HepG2 (cell line): ENCODE measurements around the gene KDM4B. TPM values are rescaled to one million over a fixed set of nuclear protein-coding genes. Genes with fewer than 3 reads are reported as not detected.
"Not testable (repeated sequence)": the region's sequence is repeated elsewhere in the genome, so short reads cannot be mapped to it uniquely, and the experiment has no call there.

Experiments used
- ATAC-seq: fragments of 200-7000 bp; cut with Tn5 transposase; 3 replicates; pipeline ENCODE4 v1.9.1; 2020; ENCODE audit warnings: mild to moderate bottlenecking, moderate library complexity
- BruUV-seq: library from RNA; stranded (reverse); fragments of 400-500 nt; replicated peaks from 2 replicates; lab custom pipeline; 2021; lab: Mats Ljungman, UMichigan
- CTCF ChIA-PET: fragments of 300-600 bp; formaldehyde crosslinking; extraction: SDS; loops from one replicate; lab custom pipeline; 2021; ENCODE audit warnings: low total read pairs, inconsistent platforms, low intra/inter-chr PET ratio; lab: Yijun Ruan, JAX
- POLR2A ChIA-PET: fragments of 350-600 bp; sonication (Branson Sonifier 250); formaldehyde crosslinking; loops from one replicate; lab custom pipeline; 2020; ENCODE audit warnings: antibody characterized with exemption, inconsistent platforms; lab: Yijun Ruan, JAX
- DNase-seq: peaks from one replicate; pipeline ENCODE4 v3.0.0-alpha.2; 2015; ENCODE audit warnings: low spot score
- FAIRE-seq: peaks from 3 replicates; lab custom pipeline; 2011; peaks lifted over from hg19 to GRCh38; lab: Jason Lieb, UNC
- H2AFZ ChIP-seq: one replicate; pipeline ENCODE4 v1.6.1; 2011; ENCODE audit warnings: low read length, inconsistent platforms
- H3K27ac ChIP-seq: fragments of 300-600 bp; 3 replicates; pipeline ENCODE4 v1.8.0; 2011; ENCODE audit warnings: mixed run types, mild to moderate bottlenecking, mixed read lengths, low read length, inconsistent platforms; ENCODE audit not compliant: insufficient read depth; ENCODE audit errors: extremely low read length
- H3K27me3 ChIP-seq, 2 experiments: fragments of 200-600 bp in 1 of 2; 2 replicates in 1 of 2; 3 replicates in 1 of 2; pipeline versions ENCODE4 v1.6.0 to v1.8.0; 2011; ENCODE audit warnings: low read length in 2 of 2, mild to moderate bottlenecking in 2 of 2, moderate library complexity in 2 of 2, inconsistent platforms in 1 of 2; ENCODE audit not compliant: insufficient read depth in 2 of 2, control insufficient read depth in 1 of 2
- H3K36me3 ChIP-seq, 2 experiments: fragments of 200-600 bp in 1 of 2; replicated peaks in 1 of 2; 2 replicates in 1 of 2; 3 replicates in 1 of 2; pipeline versions ENCODE4 v1.5.1 to v1.8.0; 2011; ENCODE audit warnings: low read length in 2 of 2, inconsistent platforms in 1 of 2; ENCODE audit not compliant: insufficient read depth in 2 of 2, control insufficient read depth in 1 of 2
- H3K4me1 ChIP-seq: 2 replicates; pipeline ENCODE4 v1.5.1; 2012; ENCODE audit warnings: low read length, inconsistent platforms; ENCODE audit not compliant: insufficient read depth
- H3K4me2 ChIP-seq: 2 replicates; pipeline ENCODE4 v1.6.0; 2011; ENCODE audit warnings: low read depth, low read length, inconsistent platforms
- H3K4me3 ChIP-seq, 3 experiments: fragments of 200-600 bp in 1 of 3; sonication (generic), shearing (Covaris generic) in 1 of 3; replicated peaks in 1 of 3; 2 replicates each; pipeline ENCODE4 v1.5.1; 2011 to 2016; ENCODE audit warnings: low read length in 3 of 3, inconsistent platforms in 2 of 3, low read depth in 2 of 3, mild to moderate bottlenecking in 2 of 3, control low read depth in 1 of 3, mixed read lengths in 1 of 3; ENCODE audit not compliant: insufficient read depth in 1 of 3
- H3K79me2 ChIP-seq: one replicate; pipeline ENCODE4 v1.6.1; 2011; ENCODE audit warnings: low read length, inconsistent platforms; ENCODE audit not compliant: insufficient read depth
- H3K9ac ChIP-seq: 2 replicates; pipeline ENCODE4 v1.6.0; 2011; ENCODE audit warnings: mild to moderate bottlenecking, low read depth, low read length, inconsistent platforms; ENCODE audit not compliant: insufficient read depth
- H3K9me3 ChIP-seq: 2 replicates; pipeline ENCODE4 v1.5.1; 2012; ENCODE audit warnings: mild to moderate bottlenecking, low read length
- H4K20me1 ChIP-seq: 2 replicates; pipeline ENCODE4 v1.6.0; 2011; ENCODE audit warnings: inconsistent platforms, mild to moderate bottlenecking, low read length, moderate library complexity; ENCODE audit not compliant: insufficient read depth
- SIN3A ChIP-seq: IDR thresholded peaks from 2 replicates; pipeline ENCODE4 v1.6.1; 2011; ENCODE audit warnings: low read depth, mild to moderate bottlenecking, control low read depth, low read length, borderline replicate concordance
- ZBTB42 ChIP-seq: sonication (generic); formaldehyde crosslinking; IDR thresholded peaks from 2 replicates; pipeline ENCODE4 v1.5.0; 2020; ENCODE audit warnings: mild to moderate bottlenecking, missing genetic modification reagents
- ZBTB8A ChIP-seq: sonication (generic); formaldehyde crosslinking; IDR thresholded peaks from 2 replicates; pipeline ENCODE4 v1.4.0; 2020; ENCODE audit warnings: mild to moderate bottlenecking, low read depth, missing genetic modification reagents, borderline replicate concordance
- ZNF225 ChIP-seq: sonication (generic); formaldehyde crosslinking; IDR thresholded peaks from 2 replicates; pipeline ENCODE4 v1.4.0; 2020; ENCODE audit warnings: mild to moderate bottlenecking, missing genetic modification reagents
- ZNF282 ChIP-seq: fragments of 450-650 bp; IDR thresholded peaks from 2 replicates; pipeline ENCODE4 v1.6.1; 2018; ENCODE audit not compliant: partially characterized antibody
- ZNF598 ChIP-seq: sonication (generic); formaldehyde crosslinking; IDR thresholded peaks from 2 replicates; pipeline ENCODE4 v1.5.1; 2020; ENCODE audit warnings: mild to moderate bottlenecking, missing genetic modification reagents, borderline replicate concordance
- WGBS: methylation state at CpG from one replicate; pipeline ENCODE4 v1.1.6; 2017; ENCODE audit warnings: low lambda C conversion rate; 5-methylcytosine and 5-hydroxymethylcytosine counted together
- in situ Hi-C: cut with HindIII; loops from 2 replicates; pipeline ENCODE4 v1.10.0; 2017; ENCODE audit warnings: low pct_unique_long_range_greater_than_20kb; ENCODE audit not compliant: extremely low pct_ligation_motif_present
- intact Hi-C: fragments of 100-400 bp; cut with micrococcal nuclease; formaldehyde crosslinking; loops from one replicate; pipeline ENCODE4 v1.10.0; 2022; ENCODE audit not compliant: unreplicated experiment
- polyA plus RNA-seq, 8 experiments: library from polyadenylated mRNA; depleted of rRNA in 3 of 8; stranded (reverse) in 7 of 8; unstranded in 1 of 8; fragments of >200 nt; fragmentation: Illumina TruSeq in 4 of 8; extraction: Trizol in 4 of 8; gene quantifications; 2 replicates each; pipeline versions ENCODE4 v1.2.1 to v1.2.3, GENCODE V29; 2011 to 2016; ENCODE audit warnings: low read depth in 4 of 8, missing spikeins in 1 of 8, mixed read lengths in 1 of 8; ENCODE audit not compliant: insufficient read depth in 1 of 8
- total RNA-seq, 5 experiments: library from RNA; depleted of rRNA; stranded (reverse); fragments of >200 nt; fragmentation: Illumina TruSeq; extraction: Trizol; gene quantifications; 2 replicates each; pipeline ENCODE4 v1.2.3, GENCODE V29; 2016; ENCODE audit warnings: low read depth in 1 of 5
- TF ChIP-seq, protein P1 (sequence below): sonication (generic); formaldehyde crosslinking; IDR thresholded peaks from 2 replicates; pipeline ENCODE4 v1.4.0; 2020; ENCODE audit warnings: mild to moderate bottlenecking, missing genetic modification reagents
- TF ChIP-seq, protein P2 (sequence below): sonication (generic); formaldehyde crosslinking; IDR thresholded peaks from 2 replicates; pipeline ENCODE4 v1.4.0; 2020; ENCODE audit warnings: missing genetic modification reagents
- TF ChIP-seq, protein P3 (sequence below): sonication (generic); formaldehyde crosslinking; IDR thresholded peaks from 2 replicates; pipeline ENCODE4 v1.8.0; 2022; ENCODE audit warnings: low read depth, missing genetic modification reagents

KDM4B gene
- total and polyA plus RNA-seq, 2 of the 13 experiments (the other 11 are each of a cell fraction or from before 2014, with no cell fraction given): 4.9 to 14.6 TPM

DNA sequence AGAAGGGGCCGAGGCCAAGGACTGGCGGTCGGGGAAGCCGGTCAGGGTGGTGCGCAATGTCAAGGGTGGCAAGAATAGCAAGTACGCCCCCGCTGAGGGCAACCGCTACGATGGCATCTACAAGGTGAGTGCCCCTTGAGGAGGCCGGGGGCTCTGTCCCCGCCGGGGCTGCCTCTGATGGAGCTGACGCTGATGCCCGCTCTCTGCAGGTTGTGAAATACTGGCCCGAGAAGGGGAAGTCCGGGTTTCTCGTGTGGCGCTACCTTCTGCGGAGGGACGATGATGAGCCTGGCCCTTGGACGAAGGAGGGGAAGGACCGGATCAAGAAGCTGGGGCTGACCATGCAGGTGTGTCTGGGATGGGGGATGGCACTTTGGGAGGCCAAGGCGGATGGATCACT, 18.3 kb upstream of the KDM4B start:
- H2AFZ ChIP-seq, H3K79me2 ChIP-seq, H3K4me1 ChIP-seq, CTCF ChIA-PET, in situ Hi-C loops, H4K20me1 ChIP-seq, ATAC-seq, FAIRE-seq, H3K4me3 ChIP-seq, intact Hi-C loops, H3K9me3 ChIP-seq, POLR2A ChIA-PET, BruUV-seq, H3K4me2 ChIP-seq, H3K9ac ChIP-seq, H3K27me3 ChIP-seq, DNase-seq, H3K27ac ChIP-seq: not testable (repeated sequence)
- H3K36me3 ChIP-seq: peaks cover 8 to 68% of the 10 kb centered on the region in 2 experiments
- 97% methylated on average over 17 of the region's 23 CpGs for WGBS

DNA sequence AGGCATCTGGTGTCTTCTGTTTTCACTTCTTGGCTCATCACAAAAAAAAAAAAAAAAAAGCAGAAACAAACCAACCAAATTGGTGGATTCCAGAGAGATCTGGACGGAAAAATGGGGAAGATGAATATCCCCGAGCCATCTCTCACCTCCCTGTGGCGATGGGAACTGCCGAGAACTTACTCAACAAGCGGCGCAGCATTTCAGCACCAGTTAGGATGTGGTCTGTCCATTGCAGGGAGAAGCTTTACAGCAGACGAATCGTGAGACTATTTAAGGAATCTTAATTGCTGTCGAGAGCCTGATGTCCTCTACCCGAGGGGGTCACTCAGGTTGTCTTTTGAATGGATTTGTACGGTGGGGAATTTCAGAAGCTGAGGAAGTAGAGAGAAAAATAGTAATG, 17.3 kb upstream of the KDM4B start:
- FAIRE-seq: no peak
- intact Hi-C loops (no loop called here), in situ Hi-C loops (no loop called here)
- Histone ChIP-seq H3K27me3 (no peaks in the 10 kb centered on the region), H3K4me2 (no peak overlapping the region), H3K9ac (no peak overlapping the region), H3K27ac (no peak overlapping the region), H3K79me2 (no peaks in the 10 kb centered on the region), H4K20me1 (no peaks in the 10 kb centered on the region), H3K4me1 (no peaks in the 10 kb centered on the region), H3K9me3 (no peaks in the 10 kb centered on the region), H2AFZ (no peak overlapping the region), H3K4me3 (no peak overlapping the region), H3K36me3 (peaks cover 10 to 66% of the 10 kb centered on the region in 2 experiments)
- DNase-seq: no peak
- WGBS: 98% methylated on average over 11 of the region's 11 CpGs
- no peak for ATAC-seq
- no TSS peak for BruUV-seq
- CTCF ChIA-PET: no interaction called here
- POLR2A ChIA-PET: no interaction called here
- TF ChIP-seq, protein P1, sequence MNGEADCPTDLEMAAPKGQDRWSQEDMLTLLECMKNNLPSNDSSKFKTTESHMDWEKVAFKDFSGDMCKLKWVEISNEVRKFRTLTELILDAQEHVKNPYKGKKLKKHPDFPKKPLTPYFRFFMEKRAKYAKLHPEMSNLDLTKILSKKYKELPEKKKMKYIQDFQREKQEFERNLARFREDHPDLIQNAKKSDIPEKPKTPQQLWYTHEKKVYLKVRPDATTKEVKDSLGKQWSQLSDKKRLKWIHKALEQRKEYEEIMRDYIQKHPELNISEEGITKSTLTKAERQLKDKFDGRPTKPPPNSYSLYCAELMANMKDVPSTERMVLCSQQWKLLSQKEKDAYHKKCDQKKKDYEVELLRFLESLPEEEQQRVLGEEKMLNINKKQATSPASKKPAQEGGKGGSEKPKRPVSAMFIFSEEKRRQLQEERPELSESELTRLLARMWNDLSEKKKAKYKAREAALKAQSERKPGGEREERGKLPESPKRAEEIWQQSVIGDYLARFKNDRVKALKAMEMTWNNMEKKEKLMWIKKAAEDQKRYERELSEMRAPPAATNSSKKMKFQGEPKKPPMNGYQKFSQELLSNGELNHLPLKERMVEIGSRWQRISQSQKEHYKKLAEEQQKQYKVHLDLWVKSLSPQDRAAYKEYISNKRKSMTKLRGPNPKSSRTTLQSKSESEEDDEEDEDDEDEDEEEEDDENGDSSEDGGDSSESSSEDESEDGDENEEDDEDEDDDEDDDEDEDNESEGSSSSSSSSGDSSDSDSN (CRISPR knock-in tag): no peak
- TF ChIP-seq ZNF225 (CRISPR knock-in tag) (no peak), ZBTB8A (no peak), ZNF282 (no peak), ZBTB42 (CRISPR knock-in tag) (no peak), ZNF598 (no peak), SIN3A (no peak)
- TF ChIP-seq, protein P2, sequence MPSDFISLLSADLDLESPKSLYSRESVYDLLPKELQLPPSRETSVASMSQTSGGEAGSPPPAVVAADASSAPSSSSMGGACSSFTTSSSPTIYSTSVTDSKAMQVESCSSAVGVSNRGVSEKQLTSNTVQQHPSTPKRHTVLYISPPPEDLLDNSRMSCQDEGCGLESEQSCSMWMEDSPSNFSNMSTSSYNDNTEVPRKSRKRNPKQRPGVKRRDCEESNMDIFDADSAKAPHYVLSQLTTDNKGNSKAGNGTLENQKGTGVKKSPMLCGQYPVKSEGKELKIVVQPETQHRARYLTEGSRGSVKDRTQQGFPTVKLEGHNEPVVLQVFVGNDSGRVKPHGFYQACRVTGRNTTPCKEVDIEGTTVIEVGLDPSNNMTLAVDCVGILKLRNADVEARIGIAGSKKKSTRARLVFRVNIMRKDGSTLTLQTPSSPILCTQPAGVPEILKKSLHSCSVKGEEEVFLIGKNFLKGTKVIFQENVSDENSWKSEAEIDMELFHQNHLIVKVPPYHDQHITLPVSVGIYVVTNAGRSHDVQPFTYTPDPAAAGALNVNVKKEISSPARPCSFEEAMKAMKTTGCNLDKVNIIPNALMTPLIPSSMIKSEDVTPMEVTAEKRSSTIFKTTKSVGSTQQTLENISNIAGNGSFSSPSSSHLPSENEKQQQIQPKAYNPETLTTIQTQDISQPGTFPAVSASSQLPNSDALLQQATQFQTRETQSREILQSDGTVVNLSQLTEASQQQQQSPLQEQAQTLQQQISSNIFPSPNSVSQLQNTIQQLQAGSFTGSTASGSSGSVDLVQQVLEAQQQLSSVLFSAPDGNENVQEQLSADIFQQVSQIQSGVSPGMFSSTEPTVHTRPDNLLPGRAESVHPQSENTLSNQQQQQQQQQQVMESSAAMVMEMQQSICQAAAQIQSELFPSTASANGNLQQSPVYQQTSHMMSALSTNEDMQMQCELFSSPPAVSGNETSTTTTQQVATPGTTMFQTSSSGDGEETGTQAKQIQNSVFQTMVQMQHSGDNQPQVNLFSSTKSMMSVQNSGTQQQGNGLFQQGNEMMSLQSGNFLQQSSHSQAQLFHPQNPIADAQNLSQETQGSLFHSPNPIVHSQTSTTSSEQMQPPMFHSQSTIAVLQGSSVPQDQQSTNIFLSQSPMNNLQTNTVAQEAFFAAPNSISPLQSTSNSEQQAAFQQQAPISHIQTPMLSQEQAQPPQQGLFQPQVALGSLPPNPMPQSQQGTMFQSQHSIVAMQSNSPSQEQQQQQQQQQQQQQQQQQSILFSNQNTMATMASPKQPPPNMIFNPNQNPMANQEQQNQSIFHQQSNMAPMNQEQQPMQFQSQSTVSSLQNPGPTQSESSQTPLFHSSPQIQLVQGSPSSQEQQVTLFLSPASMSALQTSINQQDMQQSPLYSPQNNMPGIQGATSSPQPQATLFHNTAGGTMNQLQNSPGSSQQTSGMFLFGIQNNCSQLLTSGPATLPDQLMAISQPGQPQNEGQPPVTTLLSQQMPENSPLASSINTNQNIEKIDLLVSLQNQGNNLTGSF: no peak
- TF ChIP-seq, protein P3, sequence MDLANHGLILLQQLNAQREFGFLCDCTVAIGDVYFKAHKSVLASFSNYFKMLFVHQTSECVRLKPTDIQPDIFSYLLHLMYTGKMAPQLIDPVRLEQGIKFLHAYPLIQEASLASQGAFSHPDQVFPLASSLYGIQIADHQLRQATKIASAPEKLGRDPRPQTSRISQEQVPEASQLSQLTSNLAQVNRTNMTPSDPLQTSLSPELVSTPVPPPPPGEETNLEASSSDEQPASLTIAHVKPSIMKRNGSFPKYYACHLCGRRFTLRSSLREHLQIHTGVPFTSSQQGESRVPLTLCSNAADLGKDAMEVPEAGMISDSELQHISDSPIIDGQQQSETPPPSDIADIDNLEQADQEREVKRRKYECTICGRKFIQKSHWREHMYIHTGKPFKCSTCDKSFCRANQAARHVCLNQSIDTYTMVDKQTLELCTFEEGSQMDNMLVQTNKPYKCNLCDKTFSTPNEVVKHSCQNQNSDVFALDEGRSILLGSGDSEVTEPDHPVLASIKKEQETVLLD: no peak
